ENCODE data around the gene BTBD19.

BTBD19 gene

GRCh38 chr1:44827197-44828002 lies 19.1 kb downstream of the BTBD19 start:
- DNase-seq (ENCODE audit: low read depth): no peak
- no peak overlapping the region for H3K4me3 ChIP-seq (ENCODE audit: low read depth, low read length)

GRCh38 chr1:44828003-44828651 lies 19.8 kb downstream of the BTBD19 start:
- no peak for DNase-seq (ENCODE audit: low read depth)
- no peak for TF ChIP-seq CTCF (conservative IDR thresholded peaks at IDR 0.05; ENCODE audit: low read depth, low read length)
- no peak overlapping the region for H3K4me3 ChIP-seq (ENCODE audit: low read depth, low read length)

More at GRCh38 chr1:44827197-44828002, 19.1 kb downstream of the BTBD19 start:
- TF ChIP-seq CTCF (conservative IDR thresholded peaks at IDR 0.05; ENCODE audit: low read depth, low read length): no peak

GRCh38 chr1:44828841-44829440 lies 20.6 kb downstream of the BTBD19 start:
- no peak for TF ChIP-seq CTCF (conservative IDR thresholded peaks at IDR 0.05; ENCODE audit: low read depth, low read length)
- DNase-seq (ENCODE audit: low read depth): no peak
- no peak overlapping the region for H3K4me3 ChIP-seq (ENCODE audit: low read depth, low read length)

- no peak overlapping the region for H3K4me3 ChIP-seq (ENCODE audit: low read depth, low read length)
- no peak for TF ChIP-seq CTCF (conservative IDR thresholded peaks at IDR 0.05; ENCODE audit: low read depth, low read length)
- DNase-seq (ENCODE audit: low read depth): no peak
Measured at GRCh38 chr1:44829506-44830384, 21.4 kb downstream of the BTBD19 start.

- H3K4me3 ChIP-seq (ENCODE audit: low read depth, low read length): no peak overlapping the region
- TF ChIP-seq CTCF (conservative IDR thresholded peaks at IDR 0.05; ENCODE audit: low read depth, low read length): no peak
Measured at GRCh38 chr1:44830900-44831304, 22.6 kb downstream of the BTBD19 start.

GRCh38 chr1:44831516-44831915 lies 23.2 kb downstream of the BTBD19 start:
- no peak overlapping the region for H3K4me3 ChIP-seq (ENCODE audit: low read depth, low read length)
- DNase-seq (ENCODE audit: low read depth): no peak
- no peak for TF ChIP-seq CTCF (conservative IDR thresholded peaks at IDR 0.05; ENCODE audit: low read depth, low read length)

More at GRCh38 chr1:44830900-44831304, 22.6 kb downstream of the BTBD19 start:
- no peak for DNase-seq (ENCODE audit: low read depth)

Data from choroid plexus epithelial cell (primary cell).